Ascending aorta (tissue), 2 donors: ENCODE data around the gene PTPRN2. TPM values are rescaled to one million over a fixed set of nuclear protein-coding genes. Genes with fewer than 3 reads are reported as not detected.
"Not testable (repeated sequence)": the region's sequence is repeated elsewhere in the genome, so short reads cannot be mapped to it uniquely, and the experiment has no call there.

Source experiments
- DNase-seq, 2 donors: peaks; one replicate each; pipeline ENCODE4 v3.0.0-alpha.2; 2019; ENCODE audit warnings: low spot score in 2 of 2
- H3K27ac ChIP-seq, 2 donors: fragments of 200-600 bp; sonication (generic); one replicate each; pipeline ENCODE4 v1.5.1; 2016 to 2017; ENCODE audit warnings: mild to moderate bottlenecking in 1 of 2
- H3K27me3 ChIP-seq: fragments of 200-600 bp; sonication (generic); one replicate; pipeline ENCODE4 v1.5.1; 2017
- H3K36me3 ChIP-seq, 2 donors: fragments of 200-600 bp; sonication (generic); one replicate each; pipeline ENCODE4 v1.5.1; 2016
- H3K4me1 ChIP-seq, 2 donors: fragments of 200-600 bp; sonication (generic); one replicate each; pipeline ENCODE4 v1.5.1; 2016 to 2017; ENCODE audit warnings: mild to moderate bottlenecking in 1 of 2
- H3K4me3 ChIP-seq, 2 donors: fragments of 200-600 bp; sonication (generic); one replicate each; pipeline ENCODE4 v1.5.1; 2016 to 2017; ENCODE audit warnings: mild to moderate bottlenecking in 1 of 2
- H3K9me3 ChIP-seq, 2 donors: fragments of 200-600 bp; sonication (generic); one replicate each; pipeline ENCODE4 v1.5.1; 2016
- CTCF ChIP-seq, 3 experiments: fragments of 200-600 bp in 2 of 3; fragments of 450-650 bp in 1 of 3; sonication (generic) in 2 of 3; IDR thresholded peaks; one replicate each; pipeline ENCODE4 v1.5.1; 2016 to 2019; ENCODE audit warnings: antibody characterized with exemption in 3 of 3, mild to moderate bottlenecking in 1 of 3, moderate library complexity in 1 of 3
- intact Hi-C: fragments of 100-400 bp; cut with DNase I; formaldehyde crosslinking; loops from one replicate; pipeline ENCODE4 v1.15.1; 2023
- total RNA-seq: library from RNA; depleted of rRNA; stranded (reverse); fragments of >200 nt; gene quantifications from one replicate; pipeline ENCODE4 v1.1.0, GENCODE V29; 2016

The PTPRN2 gene
- total RNA-seq, 1 donor from 2014 or later: 7.3 TPM

GRCh38 chr7:158428837-158429753 is 158.5 kb downstream of the PTPRN2 start:
- Histone ChIP-seq H3K4me1 (peaks cover 0 to 5% of the 10 kb centered on the region in 2 donors), H3K36me3 (no peaks in the 10 kb centered on the region), H3K27ac (no peak overlapping the region), H3K9me3 (no peaks in the 10 kb centered on the region), H3K4me3 (no peak overlapping the region), H3K27me3 (no peaks in the 10 kb centered on the region)
- intact Hi-C loops: no loop called here
- TF ChIP-seq CTCF (IDR thresholded peaks at IDR 0.05): no peak
- no peak for DNase-seq

DNA sequence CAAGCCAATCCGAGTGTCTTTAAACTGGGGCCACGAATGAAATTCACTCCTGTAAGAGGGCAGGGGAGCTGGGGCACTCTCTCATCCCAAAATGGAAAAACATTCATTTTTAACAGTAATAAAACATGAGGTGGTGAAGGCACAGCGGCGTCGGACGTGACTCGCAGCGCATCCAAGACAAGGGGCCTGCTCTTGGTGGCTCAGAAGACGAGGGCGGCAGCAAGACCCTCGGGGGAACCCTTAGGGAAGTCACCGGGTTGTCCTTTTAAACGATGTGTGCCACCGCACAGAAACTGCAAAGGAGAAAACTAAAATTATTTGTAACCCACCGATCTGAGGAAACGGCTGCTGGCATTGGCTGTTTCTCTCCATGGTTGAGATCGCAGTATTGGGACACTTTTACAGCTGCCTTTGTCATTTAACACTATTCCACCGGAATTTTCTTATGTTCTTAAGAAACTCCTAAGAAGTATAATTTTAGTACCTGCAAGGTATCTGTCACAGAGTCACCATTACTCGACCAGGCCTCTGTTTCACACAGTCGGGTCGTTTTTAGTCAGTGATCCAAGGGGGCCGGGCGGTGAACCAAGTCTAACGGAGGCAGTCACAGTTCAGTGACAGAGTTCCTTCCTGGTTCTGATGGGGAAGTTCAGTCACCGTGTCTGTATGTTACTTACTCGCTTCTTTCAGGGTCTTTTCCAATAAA is 159.3 kb downstream of the PTPRN2 start:
- Histone ChIP-seq H3K27me3 (no peaks in the 10 kb centered on the region), H3K36me3 (no peaks in the 10 kb centered on the region), H3K9me3 (no peaks in the 10 kb centered on the region), H3K4me1 (peaks cover 0 to 5% of the 10 kb centered on the region in 2 donors), H3K27ac (no peak overlapping the region), H3K4me3 (no peak overlapping the region)
- TF ChIP-seq CTCF (IDR thresholded peaks at IDR 0.05): no peak
- DNase-seq: no peak
- intact Hi-C loops: no loop called here

DNA sequence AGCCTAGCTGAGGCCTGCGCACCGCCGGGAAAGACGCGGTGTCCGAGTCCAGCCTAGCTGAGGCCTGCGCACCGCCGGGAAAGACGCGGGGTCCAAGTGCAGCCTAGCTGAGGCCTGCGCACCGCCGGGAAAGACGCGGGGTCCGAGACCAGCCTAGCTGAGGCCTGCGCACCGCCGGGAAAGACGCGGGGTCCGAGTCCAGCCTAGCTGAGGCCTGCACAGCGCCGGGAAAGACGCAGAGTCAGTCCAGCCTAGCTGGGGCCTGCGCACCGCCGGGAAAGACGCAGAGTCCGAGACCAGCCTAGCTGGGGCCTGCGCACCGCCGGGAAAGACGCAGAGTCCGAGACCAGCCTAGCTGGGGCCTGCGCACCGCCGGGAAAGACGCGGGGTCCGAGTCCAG is 161.9 kb downstream of the PTPRN2 start:
- H3K27me3 ChIP-seq, H3K27ac ChIP-seq, H3K4me1 ChIP-seq, DNase-seq, intact Hi-C loops, H3K36me3 ChIP-seq, H3K4me3 ChIP-seq, H3K9me3 ChIP-seq: not testable (repeated sequence)

DNA sequence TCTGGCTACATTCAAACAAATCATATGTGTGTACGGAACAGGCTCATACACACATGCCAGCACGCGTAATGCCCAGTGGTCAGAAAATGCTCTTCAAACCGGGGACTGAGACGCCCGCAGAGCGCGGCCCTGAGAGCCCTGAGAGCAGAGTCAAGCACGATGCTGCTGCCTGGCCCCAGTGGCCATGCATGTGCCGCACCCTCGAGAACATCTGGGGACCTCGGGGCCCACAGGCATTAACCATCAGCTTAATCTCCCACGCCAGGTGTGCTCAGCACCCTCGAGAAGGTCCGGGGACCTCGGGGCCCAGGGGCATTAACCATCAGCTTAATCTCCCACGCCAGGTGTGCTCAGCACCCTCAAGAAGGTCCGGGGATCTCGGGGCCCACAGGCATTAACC is 163.1 kb downstream of the PTPRN2 start:
- no peaks in the 10 kb centered on the region for H3K36me3 ChIP-seq
- no peak for DNase-seq
- H3K27ac ChIP-seq: no peak overlapping the region
- intact Hi-C loops: no loop called here
- no peaks in the 10 kb centered on the region for H3K4me1 ChIP-seq
- H3K4me3 ChIP-seq: no peak overlapping the region
- H3K9me3 ChIP-seq: no peaks in the 10 kb centered on the region
- H3K27me3 ChIP-seq: no peaks in the 10 kb centered on the region
- TF ChIP-seq CTCF (IDR thresholded peaks at IDR 0.05): no peak

DNA sequence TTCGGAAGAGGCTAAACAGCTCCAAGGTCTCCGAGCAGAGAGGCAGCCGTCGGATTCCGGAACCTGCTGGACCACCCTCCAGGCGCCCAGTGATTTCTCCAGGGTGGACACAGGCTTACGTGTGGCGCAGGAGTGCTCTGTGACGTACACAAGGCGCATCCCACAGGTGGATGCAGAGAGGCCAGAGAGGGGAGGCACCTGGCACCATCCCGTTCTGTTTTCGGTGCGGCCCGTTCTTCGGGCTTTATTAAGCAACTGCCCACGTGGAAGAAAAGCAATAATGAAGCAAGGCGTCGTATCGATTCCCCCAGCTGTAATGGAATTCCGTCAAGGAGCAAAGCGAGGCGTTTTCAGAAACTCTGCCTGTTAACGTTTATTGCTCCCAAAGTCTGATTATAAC is 163.6 kb downstream of the PTPRN2 start:
- intact Hi-C loops: no loop called here
- Histone ChIP-seq H3K4me3 (no peak overlapping the region), H3K9me3 (no peaks in the 10 kb centered on the region), H3K27ac (no peak overlapping the region), H3K36me3 (no peaks in the 10 kb centered on the region), H3K27me3 (no peaks in the 10 kb centered on the region), H3K4me1 (no peaks in the 10 kb centered on the region)
- TF ChIP-seq CTCF (IDR thresholded peaks at IDR 0.05): no peak
- no peak for DNase-seq

DNA sequence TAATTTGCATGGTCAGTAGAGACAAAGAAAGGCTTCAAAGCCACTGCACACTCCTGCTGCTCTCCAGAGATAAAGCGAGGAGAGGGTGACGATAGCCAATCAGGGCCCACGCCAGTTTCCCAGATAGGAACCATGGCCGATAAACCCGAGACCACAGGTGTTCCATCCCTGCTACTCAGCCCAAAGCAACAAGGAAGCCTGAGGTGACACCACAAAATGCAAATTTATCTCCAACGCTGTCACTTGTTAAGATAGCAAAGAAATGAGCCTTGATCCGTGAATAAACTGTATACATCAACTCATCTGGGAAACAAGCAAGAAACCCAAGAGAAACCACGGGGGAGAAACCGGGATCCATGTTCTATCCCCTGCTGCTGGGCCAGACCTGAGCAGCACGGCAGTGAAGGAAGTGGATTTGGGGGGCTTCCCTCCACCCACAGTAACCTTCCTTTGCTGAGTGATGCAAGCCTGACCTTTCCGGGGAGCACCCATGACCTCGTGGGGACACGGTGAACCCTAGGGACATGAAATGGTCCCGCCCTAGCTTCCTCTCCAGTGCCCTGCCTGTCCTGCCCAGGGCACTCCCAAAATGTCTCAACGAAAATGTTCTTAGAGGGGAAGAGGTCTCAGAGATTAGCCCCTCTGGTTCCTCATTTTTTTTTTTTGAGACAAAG is 164.6 kb downstream of the PTPRN2 start:
- H3K36me3 ChIP-seq: no peaks in the 10 kb centered on the region
- no peak for DNase-seq
- no peak overlapping the region for H3K27ac ChIP-seq
- no peak for TF ChIP-seq CTCF (IDR thresholded peaks at IDR 0.05)
- H3K27me3 ChIP-seq: no peaks in the 10 kb centered on the region
- intact Hi-C loops: no loop called here
- no peak overlapping the region for H3K4me3 ChIP-seq
- no peaks in the 10 kb centered on the region for H3K9me3 ChIP-seq
- no peaks in the 10 kb centered on the region for H3K4me1 ChIP-seq
